NCI-H345 treated with DMSO at 0.1 percent for 48 hours (cell line): ENCODE measurements around the gene PKN3.
"Not testable (repeated sequence)": the region's sequence is repeated elsewhere in the genome, so short reads cannot be mapped to it uniquely, and the experiment has no call there.

Experiments
- DNase-seq: peaks from one replicate; lab custom pipeline; 2025; ENCODE audit not compliant: unreplicated experiment; lab: John Stamatoyannopoulos, UW

PKN3 gene

GRCh38 chr9:128702445-128702948 lies at the start of gene PKN3:
Gene PKN3 (plus strand): TSS chr9:128702503. CDS start chr9:128702916, 413 bp downstream.
- peak; percentile 56 for DNase-seq

- DNase-seq = no peak
Observed at GRCh38 chr9:128653908-128654307, 48.4 kb upstream of the PKN3 start.

DNA sequence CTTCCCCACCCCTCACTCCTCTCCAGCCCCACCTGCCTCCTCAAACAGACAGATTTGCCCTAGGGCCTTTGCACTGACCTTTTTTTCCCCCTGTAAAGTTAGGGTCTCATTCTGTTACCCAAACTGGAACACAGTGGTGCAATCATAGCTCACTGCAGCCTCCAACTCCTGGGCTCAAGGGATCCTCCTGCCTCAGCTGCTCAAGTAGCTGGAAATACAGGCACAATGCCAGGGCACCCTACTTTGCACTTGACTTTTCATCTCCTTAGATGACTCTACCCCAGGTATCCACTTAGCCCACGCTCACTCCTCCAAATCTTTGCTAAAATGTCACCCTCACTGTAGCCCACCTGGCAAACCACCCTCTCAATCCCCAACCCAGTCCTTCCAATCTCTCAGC lies 47.8 kb upstream of the PKN3 start:
- no peak for DNase-seq

- peak; percentile 87 for DNase-seq
Observed at GRCh38 chr9:128656416-128657343, 45.6 kb upstream of the PKN3 start, which contains the start of gene DYNC2I2. Gene DYNC2I2 (minus strand): TSS chr9:128656847. CDS start chr9:128656726, 121 bp downstream.

- DNase-seq = no peak
Observed at GRCh38 chr9:128657344-128657704, 45.0 kb upstream of the PKN3 start.

GRCh38 chr9:128657796-128658195 lies 44.5 kb upstream of the PKN3 start:
- DNase-seq = no peak

GRCh38 chr9:128666481-128666941 lies 35.8 kb upstream of the PKN3 start:
- DNase-seq = not testable (repeated sequence)

DNA sequence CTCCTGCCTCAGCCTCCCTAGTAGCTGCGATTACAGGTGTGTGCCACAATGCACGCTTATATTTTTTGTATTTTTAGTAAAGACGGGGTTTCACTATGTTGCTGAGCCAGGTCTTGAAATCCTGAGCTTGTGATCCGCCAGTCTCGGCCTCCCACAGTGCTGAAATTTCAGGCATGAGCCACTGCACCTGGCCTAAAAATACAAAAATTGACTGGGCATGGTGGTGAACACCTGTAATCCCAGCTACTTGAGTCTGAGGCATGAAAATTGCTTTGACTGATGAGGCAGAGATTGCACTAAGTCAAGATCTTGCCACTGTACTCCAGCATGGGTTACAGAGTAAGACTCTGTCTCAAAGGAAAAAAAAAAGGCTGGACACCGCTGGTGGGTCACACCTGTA lies 32.5 kb upstream of the PKN3 start:
- no peak for DNase-seq

- no peak for DNase-seq
Observed at GRCh38 chr9:128675382-128675781, 26.9 kb upstream of the PKN3 start.

DNA sequence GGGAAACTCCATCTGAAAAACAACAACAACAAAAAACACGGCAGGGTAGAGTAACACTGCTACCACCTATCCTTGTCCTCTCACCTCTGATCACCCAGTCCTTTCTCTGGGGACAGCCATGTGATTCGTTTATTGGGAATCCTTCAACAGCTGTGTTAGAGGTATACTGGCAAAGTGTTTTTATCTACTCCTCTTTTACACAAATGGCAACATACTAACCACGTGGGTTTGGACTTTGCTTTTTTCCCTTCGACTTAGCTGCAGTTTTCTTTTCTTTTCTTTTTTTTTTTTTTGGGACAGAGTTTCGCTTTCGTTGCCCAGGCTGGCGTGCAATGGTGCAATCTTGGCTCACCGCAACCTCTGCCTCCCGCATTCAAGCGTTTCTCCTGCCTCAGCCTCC lies 24.5 kb upstream of the PKN3 start:
- no peak for DNase-seq

- no peak for DNase-seq
Observed at GRCh38 chr9:128683340-128684064, 18.8 kb upstream of the PKN3 start.

DNA sequence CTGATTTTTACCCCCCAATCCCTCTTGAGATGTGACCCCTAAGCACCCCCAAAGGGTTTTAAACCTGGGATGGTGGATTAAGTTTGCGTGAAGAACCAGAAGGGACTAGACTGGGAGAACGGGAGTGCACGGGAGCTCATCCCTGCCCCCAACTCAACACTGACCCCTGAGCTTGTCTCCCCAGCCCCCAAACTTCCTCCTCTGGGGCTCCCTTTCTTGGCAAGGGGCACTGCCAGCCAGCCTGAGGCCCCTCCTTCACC lies 18.3 kb upstream of the PKN3 start:
- no peak for DNase-seq

GRCh38 chr9:128684325-128685199 lies 17.7 kb upstream of the PKN3 start:
- no peak for DNase-seq

GRCh38 chr9:128685636-128686489 lies 16.4 kb upstream of the PKN3 start:
- no peak for DNase-seq

DNA sequence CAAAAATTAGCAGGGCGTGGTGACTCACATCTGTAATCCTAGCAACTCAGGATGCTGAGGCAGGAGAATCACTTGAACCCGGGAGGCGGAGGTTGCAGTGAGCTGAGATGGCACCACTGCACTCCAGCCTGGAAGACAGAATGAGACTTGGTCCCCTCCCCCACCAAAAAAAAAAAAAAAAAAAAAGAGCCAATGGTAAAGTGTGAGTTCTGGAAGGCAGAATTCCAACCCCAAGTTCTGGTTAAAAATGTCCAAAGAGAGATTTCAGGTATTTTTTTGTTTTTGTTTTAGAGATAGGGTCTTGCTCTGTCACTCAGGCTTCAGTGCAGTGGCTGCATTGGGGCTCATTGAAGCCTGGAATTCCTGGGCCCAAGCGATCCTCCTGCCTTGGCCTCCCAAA lies 14.8 kb upstream of the PKN3 start:
- no peak for DNase-seq

- peak; percentile 82 for DNase-seq
Observed at GRCh38 chr9:128688501-128689292, 13.6 kb upstream of the PKN3 start, which contains the start of gene SET. Gene SET (plus strand): TSS chr9:128689222. CDS start chr9:128689583, 361 bp downstream.

DNA sequence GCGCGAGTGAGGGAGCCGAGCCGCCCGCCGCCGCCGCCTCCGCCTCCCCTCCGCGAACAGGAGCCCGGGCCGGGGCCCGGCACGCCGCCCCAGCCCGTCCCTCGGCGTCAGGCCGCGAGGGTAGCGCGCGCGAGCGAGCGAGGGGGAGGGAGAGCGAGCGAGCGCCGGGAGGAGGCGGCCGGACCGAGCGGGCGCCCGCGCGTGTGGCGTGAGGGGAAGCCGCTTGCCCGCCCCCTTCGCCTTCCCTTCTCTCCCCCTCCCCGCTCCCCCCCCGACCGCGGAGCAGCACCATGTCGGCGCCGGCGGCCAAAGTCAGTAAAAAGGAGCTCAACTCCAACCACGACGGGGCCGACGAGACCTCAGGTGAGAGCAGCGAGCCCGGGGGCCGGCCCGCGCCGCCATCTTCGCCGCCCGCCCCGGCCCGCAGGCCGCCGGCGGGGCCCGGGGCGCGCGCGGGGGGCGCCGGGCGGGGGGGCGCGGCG lies 13.0 kb upstream of the PKN3 start:
- no peak for DNase-seq

- DNase-seq = peak; percentile 12
Observed at GRCh38 chr9:128689820-128690683, 12.3 kb upstream of the PKN3 start.
